ENCODE results near the gene DLX5.
"Not testable (repeated sequence)": the region's sequence is repeated elsewhere in the genome, so short reads cannot be mapped to it uniquely, and the experiment has no call there.

DLX5 gene

DNA sequence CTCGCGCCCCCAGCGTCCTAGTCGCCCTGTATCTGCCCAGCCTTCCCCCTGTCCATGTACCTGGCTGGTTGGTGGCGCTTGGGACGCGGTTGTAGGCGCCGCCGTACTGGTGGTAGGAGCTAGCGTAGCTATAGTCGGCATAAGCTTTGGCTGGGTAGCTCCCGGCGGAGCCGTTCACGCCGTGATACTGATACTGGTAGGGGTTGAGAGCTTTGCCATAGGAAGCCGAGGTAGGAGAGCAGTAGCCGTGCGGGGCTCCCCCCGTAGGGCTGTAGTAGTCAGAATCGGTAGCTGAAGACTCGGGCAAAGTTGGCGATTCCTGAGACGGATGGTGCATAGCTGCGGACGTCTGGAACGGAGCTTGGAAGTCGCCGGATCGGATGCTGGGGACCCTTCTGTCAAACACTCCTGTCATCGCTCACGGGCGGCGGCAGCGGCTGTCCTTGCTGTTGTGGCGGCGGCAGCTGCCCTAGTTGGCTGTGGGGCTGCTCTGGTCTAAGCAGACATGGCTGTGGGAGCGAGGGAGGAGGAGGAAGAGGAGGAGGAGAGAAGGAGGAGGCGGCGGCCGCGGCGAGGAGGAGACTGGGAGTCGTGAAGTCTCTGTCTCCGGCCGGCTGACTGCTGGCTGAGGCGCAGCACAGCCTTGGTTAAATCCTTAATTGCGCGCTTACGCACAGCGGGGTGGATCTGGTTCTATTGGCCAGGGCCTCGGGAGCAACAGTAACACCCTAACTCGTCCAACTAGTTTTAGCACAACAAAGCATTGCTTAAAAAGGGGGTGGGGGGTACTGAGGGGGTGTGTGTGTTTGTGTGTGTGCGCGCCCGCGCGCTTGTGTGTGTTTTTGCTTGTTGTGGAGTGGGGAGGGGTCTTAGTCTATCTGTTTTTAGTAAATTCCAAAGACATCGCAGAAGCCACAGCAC is at the start of gene DLX5:
Gene DLX5 (minus strand): TSS at position 623 of the 921 bp plus-strand sequence. CDS start 208 bp downstream, at position 415.
- peak; percentile 23 for DNase-seq

DNA sequence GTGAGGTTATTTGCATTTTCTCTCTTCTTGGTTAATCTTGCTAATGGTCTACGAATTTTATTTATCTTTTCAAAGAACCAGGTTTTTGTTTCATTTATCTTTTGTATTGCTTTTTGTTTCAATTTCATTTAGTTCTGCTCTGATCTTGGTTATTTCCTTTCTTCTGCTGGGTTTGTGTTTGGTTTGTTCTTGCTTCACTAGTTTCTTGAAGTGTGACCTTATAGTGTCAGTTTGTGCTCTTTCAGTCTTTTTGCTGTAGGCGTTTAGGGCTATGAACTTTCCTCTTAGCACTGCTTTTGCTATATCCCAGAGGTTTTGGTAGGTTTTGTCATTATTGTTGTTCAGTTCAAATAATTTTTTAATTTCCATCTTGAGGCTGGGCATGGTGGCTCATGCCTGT is 47.4 kb upstream of the DLX5 start:
- DNase-seq: not testable (repeated sequence)

DNA sequence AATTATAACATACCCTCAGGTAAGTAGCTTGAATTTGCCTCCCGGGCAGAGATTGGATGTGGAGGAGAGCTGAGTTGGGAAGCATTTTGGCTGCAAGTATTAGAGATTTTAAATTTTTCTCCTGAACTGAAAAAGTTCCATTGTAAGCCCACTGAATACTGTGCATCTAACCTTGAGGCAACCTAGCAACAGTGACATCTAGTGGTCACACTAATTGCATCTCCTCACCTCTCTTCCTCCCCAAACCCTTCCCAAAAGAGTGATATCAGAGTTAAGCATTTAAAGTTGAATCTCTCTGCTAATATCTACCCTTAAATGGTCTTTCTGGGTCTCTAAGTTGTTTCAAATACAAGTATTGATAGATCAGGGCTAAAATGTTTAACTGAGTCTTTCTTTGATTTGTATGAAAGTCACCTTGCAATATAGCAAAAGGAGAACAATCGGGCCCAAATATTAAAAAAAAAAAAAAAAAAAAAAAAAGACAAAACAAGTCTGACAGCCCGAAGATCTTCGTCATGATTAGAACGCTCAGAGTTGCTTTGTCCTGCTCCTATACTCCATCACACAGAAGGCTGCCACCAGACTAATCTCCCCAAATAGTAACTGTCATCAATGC is 40.4 kb upstream of the DLX5 start:
- peak; percentile 28 for DNase-seq

DNA sequence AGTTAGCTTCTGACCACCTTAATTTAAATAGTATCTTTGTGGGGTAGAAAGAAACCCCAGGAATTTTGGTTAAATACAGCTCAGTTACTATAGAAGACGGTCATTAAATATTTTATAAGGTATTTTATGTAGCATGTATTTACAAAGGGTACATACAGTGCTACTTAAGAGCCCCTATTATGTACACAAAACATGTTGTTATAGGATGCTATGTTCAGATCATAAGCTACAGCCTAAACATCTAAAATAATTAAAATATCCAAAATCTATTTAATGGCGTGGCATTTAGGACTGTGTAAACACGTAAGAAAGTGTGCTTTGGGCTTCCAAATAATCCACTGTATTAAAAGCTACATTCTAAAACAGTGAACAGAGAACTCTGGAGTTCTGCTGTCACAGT is 39.4 kb upstream of the DLX5 start:
- no peak for DNase-seq

DNA sequence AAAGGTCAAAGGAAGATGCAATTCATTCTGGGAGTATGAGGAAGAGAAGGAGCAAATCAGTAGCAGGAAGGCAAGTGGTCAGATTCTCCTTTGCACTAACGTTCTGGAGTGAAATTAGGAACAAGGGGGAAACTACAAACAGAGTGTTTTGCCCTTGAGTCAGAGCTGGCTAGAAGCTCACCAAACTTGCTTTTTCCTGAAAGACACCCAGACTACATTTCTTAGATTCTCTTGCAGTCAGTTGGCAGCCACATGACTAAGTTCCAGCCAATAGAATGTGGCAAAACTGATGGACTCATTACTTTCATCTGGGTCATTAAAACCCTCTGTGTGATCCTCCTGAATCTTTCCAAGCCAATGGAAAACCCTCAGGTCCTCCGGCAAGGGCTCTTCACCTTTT is 18.6 kb upstream of the DLX5 start:
- DNase-seq: no peak

DNA sequence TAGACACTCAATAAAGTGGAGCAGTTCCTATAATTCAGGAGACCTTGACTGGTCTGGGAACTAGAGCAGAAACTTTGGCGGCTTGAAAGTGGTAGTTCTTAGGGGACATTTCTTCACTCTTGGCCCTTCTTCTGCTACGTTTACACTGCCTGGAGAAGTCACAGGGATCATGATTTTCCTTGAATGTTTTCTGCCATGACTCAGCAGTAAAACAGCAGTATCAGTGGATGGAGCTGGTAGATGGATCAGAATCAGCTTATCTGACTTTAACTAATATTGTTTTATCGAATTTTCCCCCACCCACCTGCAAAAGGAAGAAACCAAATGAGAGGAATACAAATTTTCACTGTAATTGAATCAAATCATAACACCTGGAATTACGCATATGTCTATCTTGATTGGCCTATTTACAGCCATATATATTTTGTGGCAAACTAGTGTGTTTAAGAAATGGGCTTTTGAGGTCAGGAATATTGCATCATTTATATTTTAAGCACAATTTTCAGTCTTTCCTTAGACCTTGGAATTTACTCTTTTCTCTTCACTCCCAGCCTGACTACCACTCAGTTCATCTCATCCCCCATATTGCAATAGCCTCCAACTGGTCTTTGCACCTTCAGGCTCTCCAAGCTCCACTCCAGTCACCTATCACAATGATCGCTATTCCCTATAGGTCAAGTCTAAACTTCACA is 14.9 kb upstream of the DLX5 start:
- no peak for DNase-seq

DNA sequence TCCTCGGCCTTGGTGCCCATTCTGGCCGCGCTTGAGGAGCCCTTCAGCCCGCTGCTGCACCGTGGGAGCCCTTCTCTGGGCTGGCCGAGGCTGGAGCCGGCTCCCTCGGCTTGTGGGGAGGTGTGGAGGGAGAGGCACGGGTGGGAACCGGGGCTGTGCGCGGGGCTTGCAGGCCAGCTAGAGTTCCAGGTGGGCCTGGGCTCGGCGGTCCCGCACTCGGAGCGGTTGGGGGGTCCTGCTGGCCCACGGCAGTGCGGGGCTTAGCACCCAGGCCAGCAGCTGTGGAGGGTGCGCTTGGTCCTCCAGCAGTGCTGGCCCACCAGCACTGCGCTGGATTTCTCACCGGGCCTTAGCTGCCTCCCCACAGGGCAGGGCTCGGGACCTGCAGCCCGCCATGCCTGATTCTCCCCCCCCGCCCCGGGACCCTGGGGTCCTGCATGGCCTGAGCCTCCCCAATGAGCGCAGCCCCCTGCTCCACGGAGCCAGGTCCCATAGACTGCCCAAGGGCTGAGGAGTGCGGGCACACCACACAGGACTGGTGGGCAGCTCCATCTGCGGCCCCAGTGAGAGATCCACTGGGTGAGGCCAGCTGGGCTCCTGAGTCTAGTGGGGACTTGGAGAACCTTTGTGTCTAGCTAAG is 9.7 kb upstream of the DLX5 start:
- not testable (repeated sequence) for DNase-seq

DNA sequence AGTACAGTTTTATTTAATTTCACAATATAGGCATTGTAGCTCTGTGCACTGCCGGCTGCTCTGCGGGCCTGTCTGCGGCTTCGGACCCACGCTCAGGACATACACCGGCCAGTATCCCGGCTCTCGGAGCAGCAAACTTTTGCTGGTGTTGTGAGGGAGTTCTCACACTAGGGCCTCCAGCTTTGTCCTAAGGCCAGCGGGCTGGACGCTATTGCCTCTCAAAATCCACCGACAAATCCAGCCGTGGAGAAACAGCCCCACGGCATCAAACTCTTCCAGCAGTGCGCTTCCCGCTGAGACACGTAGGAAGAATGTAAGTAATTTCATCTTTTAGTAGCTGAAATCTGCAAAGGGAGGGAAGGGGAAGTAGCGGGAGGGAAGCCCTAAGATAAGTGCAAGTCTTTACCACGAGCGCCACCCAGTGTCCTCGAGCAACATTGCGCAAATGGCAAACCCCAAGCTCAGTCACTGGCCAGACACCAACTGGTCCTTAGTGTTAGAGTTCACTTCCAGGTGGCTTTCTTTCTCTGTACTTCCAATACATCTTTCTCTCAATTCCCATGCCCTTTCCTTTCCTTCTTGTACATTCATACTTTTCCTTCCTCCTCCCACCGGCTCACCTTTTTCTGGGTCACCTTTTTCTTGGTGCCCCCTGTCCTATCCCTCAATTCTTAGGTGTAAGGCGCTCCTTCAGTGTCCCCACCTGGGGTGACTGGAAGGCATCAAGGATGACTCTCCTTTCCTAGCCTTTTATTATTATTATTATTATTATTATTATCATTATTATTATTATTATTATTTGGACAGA is 3.0 kb upstream of the DLX5 start:
- DNase-seq: peak; percentile 51

DNA sequence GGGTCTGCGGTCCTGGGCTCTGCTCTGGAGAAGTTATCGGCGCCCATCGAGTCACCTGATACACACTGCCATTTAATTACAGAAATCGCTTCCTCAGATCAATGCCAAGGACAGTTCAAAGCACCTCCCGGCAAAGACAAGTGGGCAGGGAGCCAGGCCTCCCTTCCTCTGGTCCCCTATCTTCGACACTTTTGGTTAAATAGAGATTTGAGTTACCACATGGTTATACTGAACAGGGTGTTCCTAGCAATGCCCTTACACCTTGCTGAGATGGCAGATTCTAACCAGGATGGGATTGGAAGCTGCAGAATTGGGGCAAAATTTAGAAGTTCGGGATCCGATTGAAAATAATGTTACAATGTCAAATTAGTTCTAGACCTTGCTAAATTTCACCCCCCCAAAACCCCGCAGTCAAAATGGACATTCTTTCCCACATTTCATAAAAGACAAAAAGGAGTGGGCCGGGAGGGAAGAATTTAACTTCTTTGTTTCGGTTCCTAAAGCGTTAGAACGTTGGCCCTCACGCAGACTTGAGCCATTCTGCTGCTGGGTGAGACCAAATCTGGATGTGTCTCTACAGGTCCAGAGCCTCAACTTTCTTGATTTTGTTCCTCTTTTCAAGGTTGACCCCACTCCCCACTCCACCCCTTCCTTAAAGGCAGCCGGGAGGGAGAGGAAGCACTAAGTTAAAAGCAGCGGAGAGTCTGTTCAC is 2.2 kb upstream of the DLX5 start:
- DNase-seq: no peak

DNA sequence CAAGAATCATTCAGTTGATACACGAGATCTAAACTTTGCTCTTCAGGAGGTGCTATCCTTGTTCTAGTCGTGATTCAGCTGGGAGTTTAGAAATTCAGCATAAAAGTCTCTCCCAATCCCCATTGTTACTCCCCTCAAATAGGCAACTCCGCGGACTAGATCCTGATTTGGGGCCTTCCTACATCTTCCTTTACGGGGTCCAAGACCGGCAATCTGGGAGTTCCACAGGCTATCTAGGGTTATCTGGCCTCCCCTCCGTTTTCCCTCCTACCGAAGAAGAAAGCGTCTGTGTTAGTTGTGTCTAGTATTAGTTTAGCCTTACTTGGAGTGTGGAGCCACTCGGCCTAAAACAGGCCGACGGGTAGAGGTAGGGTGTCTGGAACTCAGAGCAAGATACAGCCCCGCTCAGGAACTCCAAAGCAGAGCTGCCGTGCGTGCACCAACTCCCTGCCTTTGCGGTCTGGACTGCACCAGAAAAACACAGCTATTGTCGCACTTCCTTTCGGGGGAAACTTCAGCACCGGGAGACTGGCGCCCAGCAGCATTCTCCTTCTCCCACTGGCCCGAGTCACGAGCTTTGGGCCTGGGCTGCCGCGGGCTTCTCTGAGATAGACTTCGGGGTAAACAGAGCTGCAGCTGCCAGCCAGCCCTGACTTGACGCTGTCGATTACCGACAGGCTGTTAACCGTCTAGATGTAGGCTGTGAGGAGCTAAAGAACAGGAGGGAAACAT is 1.5 kb upstream of the DLX5 start:
- no peak for DNase-seq

DNA sequence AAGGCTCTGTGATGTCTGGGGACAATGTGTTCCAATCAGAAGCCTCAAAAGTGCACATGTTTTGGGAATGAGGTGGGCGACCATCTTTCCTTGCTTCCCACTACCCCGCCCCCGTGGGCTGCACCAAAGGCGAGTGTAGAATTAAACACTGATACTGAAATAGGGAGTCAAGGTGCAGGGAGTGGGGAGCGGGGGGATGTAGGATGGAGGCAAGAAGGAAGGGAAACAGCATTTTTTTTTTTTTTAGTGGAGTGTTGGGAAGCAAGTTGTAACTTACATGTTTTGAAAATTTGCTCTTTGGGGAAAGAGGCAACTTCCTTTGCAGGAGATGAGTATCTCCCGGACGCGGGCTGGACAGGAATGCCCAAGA is 484 bp upstream of the DLX5 start:
- no peak for DNase-seq

DNA sequence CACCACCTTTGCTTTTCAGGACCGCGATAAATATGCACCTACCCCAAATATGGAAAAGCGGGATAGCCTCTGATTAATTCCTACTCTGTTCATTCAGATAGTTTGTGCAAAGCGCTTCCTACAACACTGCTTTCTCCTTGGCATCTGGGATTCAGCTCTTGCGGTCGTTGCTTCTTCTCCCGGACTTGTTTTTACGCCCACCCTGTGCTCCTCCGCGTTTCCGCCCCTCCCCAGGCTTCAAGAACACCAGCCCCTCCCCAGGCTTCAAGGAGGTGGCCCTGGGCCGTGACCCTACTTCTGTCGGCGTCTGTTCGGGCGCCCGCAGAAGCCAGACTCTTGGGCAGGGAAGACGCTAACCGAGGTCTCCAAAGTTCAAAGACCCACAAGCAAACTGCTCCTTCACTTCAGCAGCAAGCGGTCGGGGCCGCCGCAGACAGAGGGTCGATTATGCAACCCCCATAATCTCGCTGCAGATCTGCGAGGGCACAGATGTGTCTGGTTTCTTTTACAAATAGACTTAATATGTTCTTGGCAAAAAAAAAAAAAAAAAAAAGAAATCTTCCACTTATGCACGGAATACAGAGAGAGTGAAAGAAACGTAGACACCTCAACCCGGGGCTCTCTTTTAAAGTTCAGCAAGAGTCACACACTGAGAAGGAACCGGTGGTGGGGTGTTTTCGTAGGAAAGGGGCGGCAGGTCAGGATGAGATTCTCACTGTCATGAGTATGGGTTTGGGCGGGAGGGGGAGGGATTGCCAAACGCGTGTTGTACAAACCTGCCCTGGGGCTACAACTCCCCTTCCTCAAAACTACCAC is 1.9 kb downstream of the DLX5 start:
- DNase-seq: no peak

DNA sequence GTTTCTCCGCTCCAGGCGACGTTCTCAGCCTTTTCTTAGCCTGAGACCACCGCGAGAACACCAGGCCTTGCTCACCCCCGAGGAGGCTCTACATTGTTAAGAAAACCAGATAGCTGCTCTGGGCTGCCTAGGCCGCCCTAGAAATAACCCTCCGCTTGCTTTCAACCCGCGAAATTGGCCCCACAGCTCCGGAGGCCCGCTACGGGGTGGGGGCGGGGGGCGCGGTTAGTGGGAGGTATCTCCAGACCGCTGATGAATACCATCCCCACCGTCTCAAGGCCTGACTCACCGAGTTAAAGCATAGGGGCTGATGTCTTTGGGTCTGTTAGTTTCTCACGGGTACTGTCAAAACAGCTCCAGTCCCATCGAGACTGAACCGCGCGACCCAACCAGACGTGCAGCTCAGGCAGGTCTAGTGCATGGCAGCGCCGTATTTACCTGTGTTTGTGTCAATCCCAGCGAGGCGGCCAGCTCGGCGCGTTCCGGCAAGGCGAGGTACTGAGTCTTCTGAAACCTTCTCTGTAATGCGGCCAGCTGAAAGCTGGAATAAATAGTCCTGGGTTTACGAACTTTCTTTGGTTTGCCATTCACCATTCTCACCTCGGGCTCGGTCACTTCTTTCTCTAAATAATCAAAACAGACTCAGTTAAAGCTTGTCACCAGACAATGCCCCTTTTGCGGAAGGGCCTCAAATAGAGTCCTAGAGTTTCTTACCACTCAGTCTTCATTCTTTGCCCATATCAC is 2.7 kb downstream of the DLX5 start:
- no peak for DNase-seq

DNA sequence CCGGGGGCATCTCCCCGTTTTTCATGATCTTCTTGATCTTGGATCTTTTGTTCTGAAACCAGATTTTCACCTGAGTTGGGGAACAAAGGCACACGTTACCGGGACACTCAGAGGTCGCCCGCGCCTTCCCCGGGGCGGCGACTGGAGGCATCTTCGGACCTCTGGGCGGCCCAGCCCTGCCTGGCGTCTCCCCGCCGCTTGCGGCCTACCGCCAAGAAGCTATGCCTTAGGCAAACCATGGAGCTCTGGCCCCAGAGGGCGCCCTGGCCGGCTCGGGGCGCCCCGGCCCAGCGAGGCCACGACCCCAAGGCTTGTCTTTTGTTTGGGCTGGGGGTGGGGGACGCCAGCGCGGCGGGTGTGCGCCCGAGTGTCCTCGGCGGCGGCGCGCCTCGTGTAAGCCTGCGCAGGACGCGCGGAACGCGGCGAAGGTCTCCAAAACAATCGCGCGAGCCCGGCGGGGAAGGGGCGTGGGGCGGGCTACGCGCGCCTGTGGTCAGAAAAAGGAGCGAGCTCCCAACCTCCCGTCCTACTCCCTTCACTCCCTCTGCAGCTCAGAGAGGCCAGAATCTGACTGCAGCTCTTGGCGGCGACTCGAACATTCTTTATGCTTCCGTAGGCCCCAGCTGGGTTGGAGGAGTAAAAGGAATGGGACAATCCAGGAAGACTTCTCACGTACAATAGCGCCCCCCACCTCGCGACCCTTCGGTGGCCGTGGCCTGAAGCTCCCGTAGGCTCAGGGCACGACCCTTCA is 3.5 kb downstream of the DLX5 start:
- no peak for DNase-seq

DNA sequence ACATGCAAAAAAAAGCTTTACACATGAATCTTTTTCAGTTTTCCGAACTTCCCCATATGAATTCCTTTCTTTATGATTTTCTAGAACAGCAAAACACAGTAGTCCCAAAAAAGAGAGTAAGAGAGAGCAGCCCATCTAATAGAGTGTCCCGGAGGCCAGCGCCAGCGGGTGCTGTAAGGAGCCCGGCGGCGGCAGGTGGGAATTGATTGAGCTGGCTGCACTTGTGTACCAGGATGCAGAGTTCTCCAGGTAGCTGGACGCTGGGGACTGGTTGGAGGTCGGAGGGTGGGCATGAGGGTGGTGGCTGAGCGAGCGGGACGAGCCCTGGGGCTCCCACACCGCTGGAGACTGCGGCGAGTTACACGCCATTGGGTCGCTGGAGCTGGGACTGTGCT is 4.0 kb downstream of the DLX5 start:
- DNase-seq: no peak

DNA sequence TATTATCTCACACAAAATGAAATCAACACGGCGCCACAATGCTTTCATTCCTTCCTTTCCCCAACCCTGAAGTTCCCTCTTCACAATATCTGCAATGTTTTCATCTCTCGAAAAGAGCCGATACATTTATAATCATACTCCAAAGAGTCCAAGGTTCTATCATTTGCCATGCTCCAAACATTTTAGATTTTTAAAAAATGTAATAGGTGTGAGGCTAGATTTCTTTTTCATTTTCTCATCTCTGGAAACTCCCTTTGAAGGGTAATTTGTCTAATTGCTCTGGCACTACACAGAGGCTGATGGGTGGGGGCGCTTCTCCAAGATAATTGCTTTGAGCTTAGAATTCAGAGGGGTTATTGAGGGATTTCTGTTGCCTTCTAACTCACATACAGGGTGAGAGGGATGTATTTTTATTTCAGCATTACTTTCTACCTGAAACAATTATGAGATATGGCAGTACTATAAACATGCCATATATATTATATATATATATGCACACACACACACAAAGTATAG is 4.9 kb downstream of the DLX5 start:
- no peak for DNase-seq

DNA sequence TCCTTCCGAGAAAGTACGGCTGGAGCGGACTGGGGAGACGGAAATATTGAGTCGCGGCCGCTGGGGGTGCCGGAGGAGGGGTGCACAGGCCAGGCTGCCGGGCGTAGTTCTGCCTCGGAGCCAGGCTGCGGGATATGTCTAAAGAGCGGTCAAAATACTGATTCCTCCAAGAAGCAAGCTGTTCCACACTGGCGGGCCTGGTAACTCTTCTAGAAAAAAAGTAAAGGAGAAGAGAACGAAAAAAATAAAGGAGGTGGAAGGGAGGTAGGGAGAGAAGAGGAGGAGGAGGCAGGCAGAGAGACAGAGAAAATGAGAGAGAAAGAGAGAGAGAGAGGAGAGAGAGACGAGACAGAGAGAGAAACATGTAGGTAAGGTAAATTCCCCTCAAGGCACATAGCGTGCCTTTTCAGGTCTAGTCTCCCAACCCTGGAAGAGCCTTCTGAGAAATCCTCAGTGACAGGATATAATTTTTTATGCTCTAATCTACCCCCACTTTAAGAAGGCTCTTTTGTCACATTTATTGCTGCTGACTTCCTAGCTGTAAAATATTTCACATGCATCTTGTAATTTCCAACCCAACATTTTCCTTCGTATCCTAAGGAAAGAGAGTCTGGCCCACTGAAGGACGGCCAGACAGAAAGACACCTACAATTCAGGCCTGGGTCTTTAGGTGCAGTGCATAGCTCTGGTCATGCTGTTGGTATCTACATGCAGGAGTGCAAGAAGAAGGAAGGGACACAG is 5.7 kb downstream of the DLX5 start:
- no peak for DNase-seq

DNA sequence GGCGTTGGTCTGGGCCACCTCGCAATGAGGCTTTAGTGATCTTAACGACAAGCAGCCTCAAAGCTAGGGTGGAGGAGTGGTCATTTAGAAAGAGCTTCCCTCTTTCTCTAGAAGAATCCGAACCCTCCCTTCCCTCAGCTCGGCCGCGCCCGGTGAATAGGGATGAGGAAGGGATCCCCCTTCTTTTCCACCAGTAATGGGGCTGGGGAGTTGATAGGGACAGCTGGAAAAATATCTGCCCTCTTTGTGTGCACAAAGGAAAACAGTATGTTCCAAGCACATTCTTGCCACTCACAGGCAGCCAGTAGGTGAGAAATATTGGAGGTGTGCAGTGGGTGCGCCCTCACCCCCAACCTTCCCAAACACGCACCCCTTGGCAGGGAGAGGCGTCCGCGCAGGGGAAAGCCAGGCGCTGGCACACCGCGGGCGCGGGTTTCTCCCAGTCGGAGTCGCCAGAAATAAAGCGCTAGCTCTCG is 6.5 kb downstream of the DLX5 start:
- no peak for DNase-seq

All from DMS79 (cell line).